WTC11 (cell line): ENCODE data around the gene PHF24. TPM values are rescaled to one million over a fixed set of nuclear protein-coding genes. Genes with fewer than 3 reads are reported as not detected.

ENCODE experiments used
- ATAC-seq: fragments of 200-7000 bp; cut with Tn5 transposase; 2 replicates; pipeline ENCODE4 v1.10.0; 2021; ENCODE audit warnings: mild to moderate bottlenecking, moderate library complexity
- CTCF ChIA-PET: fragments of 300-600 bp; sonication (Branson Sonifier 250); formaldehyde crosslinking; loops from one replicate; lab custom pipeline; 2021; ENCODE audit warnings: antibody characterized with exemption; lab: Charles Lee
- POLR2A ChIA-PET: fragments of 350-600 bp; sonication (Branson Sonifier 250); formaldehyde crosslinking; loops from one replicate; lab custom pipeline; 2021; ENCODE audit warnings: antibody characterized with exemption; lab: Charles Lee
- DNase-seq: peaks from one replicate; pipeline ENCODE4 v3.0.0; 2021; ENCODE audit warnings: low spot score
- H3K27ac Mint-ChIP-seq: 2 replicates; pipeline ENCODE4 v1.8.0; 2021; ENCODE audit warnings: mixed read lengths
- H3K27me3 Mint-ChIP-seq: 2 replicates; pipeline ENCODE4 v1.8.0; 2021; ENCODE audit warnings: low read depth, mild to moderate bottlenecking, moderate library complexity, mixed read lengths
- H3K36me3 Mint-ChIP-seq: 2 replicates; pipeline ENCODE4 v1.8.0; 2021; ENCODE audit warnings: mixed read lengths
- H3K4me1 Mint-ChIP-seq: 2 replicates; pipeline ENCODE4 v1.8.0; 2022; ENCODE audit warnings: mixed read lengths
- H3K4me3 Mint-ChIP-seq: 2 replicates; pipeline ENCODE4 v1.8.0; 2021; ENCODE audit warnings: mild to moderate bottlenecking, moderate library complexity, mixed read lengths
- H3K9me3 Mint-ChIP-seq: 2 replicates; pipeline ENCODE4 v1.8.0; 2021; ENCODE audit warnings: mixed read lengths
- FOXP1 ChIP-seq: sonication (generic); formaldehyde crosslinking; IDR thresholded peaks from 2 replicates; pipeline ENCODE4 v1.8.0; 2022; ENCODE audit warnings: missing genetic modification reagents, mild to moderate bottlenecking, moderate library complexity, borderline replicate concordance
- GABPB1 ChIP-seq: sonication (generic); formaldehyde crosslinking; IDR thresholded peaks from 2 replicates; pipeline ENCODE4 v1.8.1; 2023; ENCODE audit warnings: mild to moderate bottlenecking, missing genetic modification reagents
- HMGA2 ChIP-seq: fragments of 250-450 bp; sonication (Bioruptor Pico); IDR thresholded peaks from 2 replicates; pipeline ENCODE4 v1.4.0; 2021; ENCODE audit warnings: mild to moderate bottlenecking, moderate library complexity
- JAZF1 ChIP-seq: fragments of 250-450 bp; sonication (Bioruptor Pico); IDR thresholded peaks from 2 replicates; pipeline ENCODE4 v1.9.0; 2021; ENCODE audit warnings: moderate library complexity, mild to moderate bottlenecking, inconsistent platforms
- NFYB ChIP-seq: sonication (generic); formaldehyde crosslinking; conservative IDR thresholded peaks from 2 replicates; pipeline ENCODE4 v1.8.0; 2022; ENCODE audit warnings: low read depth, missing genetic modification reagents
- NR2C2 ChIP-seq: sonication (generic); formaldehyde crosslinking; IDR thresholded peaks from 2 replicates; pipeline ENCODE4 v1.8.0; 2022; ENCODE audit warnings: mild to moderate bottlenecking, missing genetic modification reagents
- NR3C1 ChIP-seq: sonication (generic); formaldehyde crosslinking; conservative IDR thresholded peaks from 2 replicates; pipeline ENCODE4 v1.8.1; 2023; ENCODE audit warnings: low read depth, mild to moderate bottlenecking, missing genetic modification reagents
- SMAD4 ChIP-seq: sonication (generic); formaldehyde crosslinking; IDR thresholded peaks from 2 replicates; pipeline ENCODE4 v1.8.0; 2022; ENCODE audit warnings: mild to moderate bottlenecking, missing genetic modification reagents
- ZBTB21 ChIP-seq: sonication (generic); formaldehyde crosslinking; IDR thresholded peaks from 2 replicates; pipeline ENCODE4 v1.8.1; 2023; ENCODE audit warnings: mild to moderate bottlenecking, missing genetic modification reagents, borderline replicate concordance
- ZNF396 ChIP-seq: fragments of 250-450 bp; sonication (Bioruptor Pico); IDR thresholded peaks from 2 replicates; pipeline ENCODE4 v1.8.0; 2021; ENCODE audit warnings: mild to moderate bottlenecking, moderate library complexity, borderline replicate concordance
- total RNA-seq: library from RNA; stranded (reverse); gene quantifications from 3 replicates; pipeline ENCODE4 v1.2.3, GENCODE V29; 2021
- TF ChIP-seq, protein P1 (sequence below): sonication (generic); formaldehyde crosslinking; conservative IDR thresholded peaks from 2 replicates; pipeline ENCODE4 v1.8.1; 2022; ENCODE audit warnings: mild to moderate bottlenecking, missing genetic modification reagents
- TF ChIP-seq, protein P2 (sequence below): sonication (generic); formaldehyde crosslinking; IDR thresholded peaks from 2 replicates; pipeline ENCODE4 v1.8.1; 2023; ENCODE audit warnings: mild to moderate bottlenecking, moderate library complexity, missing genetic modification reagents
- TF ChIP-seq, protein P3 (sequence below): sonication (generic); formaldehyde crosslinking; IDR thresholded peaks from 2 replicates; pipeline ENCODE4 v1.8.0; 2023; ENCODE audit warnings: missing genetic modification reagents, mild to moderate bottlenecking, borderline replicate concordance
- TF ChIP-seq, protein P4 (sequence below): fragments of 200-600 bp; IDR thresholded peaks from 2 replicates; pipeline ENCODE4 v1.8.0; 2022; ENCODE audit warnings: antibody characterized with exemption
- TF ChIP-seq, protein P5 (sequence below): fragments of 250-450 bp; sonication (Bioruptor Pico); IDR thresholded peaks from 2 replicates; pipeline ENCODE4 v1.9.0; 2021; ENCODE audit warnings: mild to moderate bottlenecking

Gene PHF24
- total RNA-seq, 1 experiment from 2014 or later = 0.59 TPM

DNA sequence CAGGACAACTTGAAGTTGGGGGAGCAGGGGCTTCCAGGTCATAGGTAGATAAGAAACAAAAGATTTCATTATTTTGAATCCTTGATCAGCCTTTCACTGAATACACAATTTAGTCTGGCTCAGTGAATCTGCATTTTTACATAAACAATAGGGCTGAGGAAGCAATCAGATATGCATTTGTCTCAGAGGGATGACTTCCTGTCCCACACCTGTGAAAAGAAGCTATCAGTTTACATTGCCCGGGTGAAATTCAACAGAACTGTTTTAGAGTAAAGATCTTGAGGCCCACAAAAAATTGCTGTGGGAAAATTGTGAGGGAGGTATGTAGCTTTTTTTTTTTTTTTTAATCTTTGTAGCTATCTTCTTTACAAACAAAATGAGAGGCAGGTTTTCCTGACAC is 69.8 kb downstream of the PHF24 start:
- Mint-ChIP-seq H3K36me3 (peaks cover 67% of the 10 kb centered on the region), H3K27ac (peak overlapping the region; percentile 72), H3K4me1 (peaks cover 37% of the 10 kb centered on the region), H3K27me3 (peaks cover 13% of the 10 kb centered on the region), H3K4me3 (peak overlapping the region; percentile 2; the same call in 1 of the 2 replicates), H3K9me3 (peaks cover 61% of the 10 kb centered on the region)
- ChIA-PET POLR2A (interaction anchor here (0.6 to 0.8 kb wide), 2 partner anchors 33 to 248 kb away, joined by 3 to 6 read pairs; no protein-coding TSS in a partner anchor), CTCF (interaction anchor here (0.8 to 3.8 kb wide), 6 partner anchors 9 to 327 kb away, joined by 3 to 21 read pairs (median 6); no protein-coding TSS in a partner anchor)
- peak; percentile 43; the same call in 1 of the 2 replicates for ATAC-seq
- TF ChIP-seq ZBTB21 (CRISPR knock-in tag) (no peak), HMGA2 (CRISPR knock-in tag) (no peak), GABPB1 (CRISPR knock-in tag) (no peak), SMAD4 (CRISPR knock-in tag) (no peak), NR2C2 (no peak)
- TF ChIP-seq, all 79 proteins: peak for 0
- DNase-seq = no peak

DNA sequence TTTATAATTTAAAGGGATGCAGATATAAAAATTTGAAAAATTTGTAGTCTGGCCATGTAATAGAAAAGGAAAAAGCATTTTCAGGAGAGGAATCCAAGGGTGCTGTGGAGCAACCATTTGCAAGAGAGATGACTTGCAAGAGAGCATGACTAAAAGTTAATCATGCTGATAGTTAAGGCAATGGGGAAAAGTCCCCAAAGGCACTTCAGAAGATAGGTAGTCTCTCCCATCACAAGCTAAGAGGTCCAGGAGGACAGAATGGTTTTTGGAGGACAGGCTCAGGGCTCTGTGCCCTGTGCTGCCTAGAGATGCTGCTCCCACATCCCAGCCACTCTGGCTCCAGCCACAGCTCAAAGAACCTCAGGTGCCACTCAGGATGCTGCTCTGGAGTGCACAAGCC is 70.3 kb downstream of the PHF24 start:
- ATAC-seq (no peak), DNase-seq (no peak)
- peaks cover 37% of the 10 kb centered on the region for H3K4me1 Mint-ChIP-seq
- POLR2A ChIA-PET = interaction anchor here (0.6 to 0.8 kb wide), 2 partner anchors 34 to 248 kb away, joined by 3 to 6 read pairs; no protein-coding TSS in a partner anchor
- H3K27me3 Mint-ChIP-seq = peaks cover 12% of the 10 kb centered on the region
- TF ChIP-seq JAZF1 (CRISPR knock-in tag) (no peak), FOXP1 (CRISPR knock-in tag) (no peak), NFYB (CRISPR knock-in tag) (no peak), ZNF396 (CRISPR knock-in tag) (no peak), NR3C1 (CRISPR knock-in tag) (no peak)
- TF ChIP-seq, protein P1, sequence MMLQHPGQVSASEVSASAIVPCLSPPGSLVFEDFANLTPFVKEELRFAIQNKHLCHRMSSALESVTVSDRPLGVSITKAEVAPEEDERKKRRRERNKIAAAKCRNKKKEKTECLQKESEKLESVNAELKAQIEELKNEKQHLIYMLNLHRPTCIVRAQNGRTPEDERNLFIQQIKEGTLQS (CRISPR knock-in tag) = no peak
- TF ChIP-seq, protein P2, sequence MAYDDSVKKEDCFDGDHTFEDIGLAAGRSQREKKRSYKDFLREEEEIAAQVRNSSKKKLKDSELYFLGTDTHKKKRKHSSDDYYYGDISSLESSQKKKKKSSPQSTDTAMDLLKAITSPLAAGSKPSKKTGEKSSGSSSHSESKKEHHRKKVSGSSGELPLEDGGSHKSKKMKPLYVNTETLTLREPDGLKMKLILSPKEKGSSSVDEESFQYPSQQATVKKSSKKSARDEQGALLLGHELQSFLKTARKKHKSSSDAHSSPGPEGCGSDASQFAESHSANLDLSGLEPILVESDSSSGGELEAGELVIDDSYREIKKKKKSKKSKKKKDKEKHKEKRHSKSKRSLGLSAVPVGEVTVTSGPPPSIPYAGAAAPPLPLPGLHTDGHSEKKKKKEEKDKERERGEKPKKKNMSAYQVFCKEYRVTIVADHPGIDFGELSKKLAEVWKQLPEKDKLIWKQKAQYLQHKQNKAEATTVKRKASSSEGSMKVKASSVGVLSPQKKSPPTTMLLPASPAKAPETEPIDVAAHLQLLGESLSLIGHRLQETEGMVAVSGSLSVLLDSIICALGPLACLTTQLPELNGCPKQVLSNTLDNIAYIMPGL = no peak
- TF ChIP-seq, protein P3, sequence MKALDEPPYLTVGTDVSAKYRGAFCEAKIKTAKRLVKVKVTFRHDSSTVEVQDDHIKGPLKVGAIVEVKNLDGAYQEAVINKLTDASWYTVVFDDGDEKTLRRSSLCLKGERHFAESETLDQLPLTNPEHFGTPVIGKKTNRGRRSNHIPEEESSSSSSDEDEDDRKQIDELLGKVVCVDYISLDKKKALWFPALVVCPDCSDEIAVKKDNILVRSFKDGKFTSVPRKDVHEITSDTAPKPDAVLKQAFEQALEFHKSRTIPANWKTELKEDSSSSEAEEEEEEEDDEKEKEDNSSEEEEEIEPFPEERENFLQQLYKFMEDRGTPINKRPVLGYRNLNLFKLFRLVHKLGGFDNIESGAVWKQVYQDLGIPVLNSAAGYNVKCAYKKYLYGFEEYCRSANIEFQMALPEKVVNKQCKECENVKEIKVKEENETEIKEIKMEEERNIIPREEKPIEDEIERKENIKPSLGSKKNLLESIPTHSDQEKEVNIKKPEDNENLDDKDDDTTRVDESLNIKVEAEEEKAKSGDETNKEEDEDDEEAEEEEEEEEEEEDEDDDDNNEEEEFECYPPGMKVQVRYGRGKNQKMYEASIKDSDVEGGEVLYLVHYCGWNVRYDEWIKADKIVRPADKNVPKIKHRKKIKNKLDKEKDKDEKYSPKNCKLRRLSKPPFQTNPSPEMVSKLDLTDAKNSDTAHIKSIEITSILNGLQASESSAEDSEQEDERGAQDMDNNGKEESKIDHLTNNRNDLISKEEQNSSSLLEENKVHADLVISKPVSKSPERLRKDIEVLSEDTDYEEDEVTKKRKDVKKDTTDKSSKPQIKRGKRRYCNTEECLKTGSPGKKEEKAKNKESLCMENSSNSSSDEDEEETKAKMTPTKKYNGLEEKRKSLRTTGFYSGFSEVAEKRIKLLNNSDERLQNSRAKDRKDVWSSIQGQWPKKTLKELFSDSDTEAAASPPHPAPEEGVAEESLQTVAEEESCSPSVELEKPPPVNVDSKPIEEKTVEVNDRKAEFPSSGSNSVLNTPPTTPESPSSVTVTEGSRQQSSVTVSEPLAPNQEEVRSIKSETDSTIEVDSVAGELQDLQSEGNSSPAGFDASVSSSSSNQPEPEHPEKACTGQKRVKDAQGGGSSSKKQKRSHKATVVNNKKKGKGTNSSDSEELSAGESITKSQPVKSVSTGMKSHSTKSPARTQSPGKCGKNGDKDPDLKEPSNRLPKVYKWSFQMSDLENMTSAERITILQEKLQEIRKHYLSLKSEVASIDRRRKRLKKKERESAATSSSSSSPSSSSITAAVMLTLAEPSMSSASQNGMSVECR = no peak
- TF ChIP-seq, protein P4, sequence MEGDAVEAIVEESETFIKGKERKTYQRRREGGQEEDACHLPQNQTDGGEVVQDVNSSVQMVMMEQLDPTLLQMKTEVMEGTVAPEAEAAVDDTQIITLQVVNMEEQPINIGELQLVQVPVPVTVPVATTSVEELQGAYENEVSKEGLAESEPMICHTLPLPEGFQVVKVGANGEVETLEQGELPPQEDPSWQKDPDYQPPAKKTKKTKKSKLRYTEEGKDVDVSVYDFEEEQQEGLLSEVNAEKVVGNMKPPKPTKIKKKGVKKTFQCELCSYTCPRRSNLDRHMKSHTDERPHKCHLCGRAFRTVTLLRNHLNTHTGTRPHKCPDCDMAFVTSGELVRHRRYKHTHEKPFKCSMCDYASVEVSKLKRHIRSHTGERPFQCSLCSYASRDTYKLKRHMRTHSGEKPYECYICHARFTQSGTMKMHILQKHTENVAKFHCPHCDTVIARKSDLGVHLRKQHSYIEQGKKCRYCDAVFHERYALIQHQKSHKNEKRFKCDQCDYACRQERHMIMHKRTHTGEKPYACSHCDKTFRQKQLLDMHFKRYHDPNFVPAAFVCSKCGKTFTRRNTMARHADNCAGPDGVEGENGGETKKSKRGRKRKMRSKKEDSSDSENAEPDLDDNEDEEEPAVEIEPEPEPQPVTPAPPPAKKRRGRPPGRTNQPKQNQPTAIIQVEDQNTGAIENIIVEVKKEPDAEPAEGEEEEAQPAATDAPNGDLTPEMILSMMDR = no peak
- TF ChIP-seq, protein P5, sequence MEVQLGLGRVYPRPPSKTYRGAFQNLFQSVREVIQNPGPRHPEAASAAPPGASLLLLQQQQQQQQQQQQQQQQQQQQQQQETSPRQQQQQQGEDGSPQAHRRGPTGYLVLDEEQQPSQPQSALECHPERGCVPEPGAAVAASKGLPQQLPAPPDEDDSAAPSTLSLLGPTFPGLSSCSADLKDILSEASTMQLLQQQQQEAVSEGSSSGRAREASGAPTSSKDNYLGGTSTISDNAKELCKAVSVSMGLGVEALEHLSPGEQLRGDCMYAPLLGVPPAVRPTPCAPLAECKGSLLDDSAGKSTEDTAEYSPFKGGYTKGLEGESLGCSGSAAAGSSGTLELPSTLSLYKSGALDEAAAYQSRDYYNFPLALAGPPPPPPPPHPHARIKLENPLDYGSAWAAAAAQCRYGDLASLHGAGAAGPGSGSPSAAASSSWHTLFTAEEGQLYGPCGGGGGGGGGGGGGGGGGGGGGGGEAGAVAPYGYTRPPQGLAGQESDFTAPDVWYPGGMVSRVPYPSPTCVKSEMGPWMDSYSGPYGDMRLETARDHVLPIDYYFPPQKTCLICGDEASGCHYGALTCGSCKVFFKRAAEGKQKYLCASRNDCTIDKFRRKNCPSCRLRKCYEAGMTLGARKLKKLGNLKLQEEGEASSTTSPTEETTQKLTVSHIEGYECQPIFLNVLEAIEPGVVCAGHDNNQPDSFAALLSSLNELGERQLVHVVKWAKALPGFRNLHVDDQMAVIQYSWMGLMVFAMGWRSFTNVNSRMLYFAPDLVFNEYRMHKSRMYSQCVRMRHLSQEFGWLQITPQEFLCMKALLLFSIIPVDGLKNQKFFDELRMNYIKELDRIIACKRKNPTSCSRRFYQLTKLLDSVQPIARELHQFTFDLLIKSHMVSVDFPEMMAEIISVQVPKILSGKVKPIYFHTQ (CRISPR knock-in tag) = no peak
- TF ChIP-seq, all 79 proteins: peak for 0
- CTCF ChIA-PET = interaction anchor here (0.8 to 3.8 kb wide), 3 partner anchors 23 to 129 kb away, joined by 3 to 21 read pairs (median 17); no protein-coding TSS in a partner anchor
- peaks cover 60% of the 10 kb centered on the region for H3K9me3 Mint-ChIP-seq
- 0 out of 2 replicates have a peak overlapping the region, but pooled peaks have one; percentile 17 for H3K27ac Mint-ChIP-seq
- peaks cover 64% of the 10 kb centered on the region for H3K36me3 Mint-ChIP-seq
- no peak overlapping the region for H3K4me3 Mint-ChIP-seq
